T-helper 2 cell treated with Interferon-gamma antibody and Interleukin-4, amounts not matched to agents 5 μg/mL and 100 μg/mL, for 36 hours (primary cell): Measurements from ENCODE around the gene NEK5.

Experiments used
- DNase-seq: peaks from one replicate; pipeline ENCODE4 v3.0.0; 2021; ENCODE audit warnings: low spot score
- H3K27ac Mint-ChIP-seq: one replicate; pipeline ENCODE4 v1.8.0; 2021; ENCODE audit warnings: mild to moderate bottlenecking, mixed read lengths
- H3K27me3 Mint-ChIP-seq: one replicate; pipeline ENCODE4 v1.8.0; 2021; ENCODE audit warnings: low read depth, mixed read lengths
- H3K36me3 Mint-ChIP-seq: one replicate; pipeline ENCODE4 v1.8.0; 2021; ENCODE audit warnings: low read depth, mixed read lengths
- H3K4me1 Mint-ChIP-seq: one replicate; pipeline ENCODE4 v1.8.0; 2021; ENCODE audit warnings: low read depth, mixed read lengths
- H3K4me3 Mint-ChIP-seq: one replicate; pipeline ENCODE4 v1.8.0; 2022; ENCODE audit warnings: mild to moderate bottlenecking, moderate library complexity, mixed read lengths
- H3K9me3 Mint-ChIP-seq: one replicate; pipeline ENCODE4 v1.8.0; 2021; ENCODE audit warnings: mixed read lengths

Gene NEK5

DNA sequence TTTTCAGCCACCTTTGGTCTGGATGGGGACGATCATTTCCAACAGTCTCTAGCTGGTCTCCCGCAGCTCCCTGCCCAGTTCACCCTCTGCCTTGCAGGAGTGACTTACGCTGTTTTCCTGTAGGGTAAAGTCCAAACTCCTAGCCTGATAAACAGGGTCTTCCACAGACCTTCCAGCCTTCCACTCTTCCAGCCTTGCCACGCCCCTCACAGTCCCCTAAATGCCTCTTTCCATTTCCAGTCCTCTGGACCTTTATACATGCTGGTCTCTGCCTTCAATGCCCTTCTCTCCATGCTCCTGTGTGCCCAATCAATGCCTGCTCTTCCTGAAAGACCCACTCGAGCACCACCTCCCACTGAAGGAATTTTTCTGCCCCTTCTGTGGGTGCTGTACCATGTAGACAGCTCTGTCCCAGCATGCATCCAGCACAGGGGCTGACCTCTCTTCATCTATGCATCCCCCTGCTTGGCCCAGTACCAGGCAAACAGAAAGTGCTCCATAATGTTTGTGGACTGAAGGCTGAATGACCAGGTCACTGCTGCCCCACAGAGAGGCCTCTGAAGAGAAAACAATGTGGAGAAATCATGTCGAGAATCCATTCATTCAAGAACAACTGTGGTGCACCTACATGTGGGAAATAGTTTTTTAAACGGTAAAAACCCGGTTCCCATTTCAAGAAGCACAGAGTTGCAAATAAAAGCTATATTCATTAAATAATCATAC lies 122.2 kb downstream of the NEK5 start:
- Mint-ChIP-seq H3K4me1 (peaks cover 9% of the 10 kb centered on the region), H3K27me3 (peaks cover 42% of the 10 kb centered on the region), H3K36me3 (no peaks in the 10 kb centered on the region), H3K9me3 (no peaks in the 10 kb centered on the region), H3K4me3 (no peak overlapping the region), H3K27ac (no peak overlapping the region)
- no peak for DNase-seq

DNA sequence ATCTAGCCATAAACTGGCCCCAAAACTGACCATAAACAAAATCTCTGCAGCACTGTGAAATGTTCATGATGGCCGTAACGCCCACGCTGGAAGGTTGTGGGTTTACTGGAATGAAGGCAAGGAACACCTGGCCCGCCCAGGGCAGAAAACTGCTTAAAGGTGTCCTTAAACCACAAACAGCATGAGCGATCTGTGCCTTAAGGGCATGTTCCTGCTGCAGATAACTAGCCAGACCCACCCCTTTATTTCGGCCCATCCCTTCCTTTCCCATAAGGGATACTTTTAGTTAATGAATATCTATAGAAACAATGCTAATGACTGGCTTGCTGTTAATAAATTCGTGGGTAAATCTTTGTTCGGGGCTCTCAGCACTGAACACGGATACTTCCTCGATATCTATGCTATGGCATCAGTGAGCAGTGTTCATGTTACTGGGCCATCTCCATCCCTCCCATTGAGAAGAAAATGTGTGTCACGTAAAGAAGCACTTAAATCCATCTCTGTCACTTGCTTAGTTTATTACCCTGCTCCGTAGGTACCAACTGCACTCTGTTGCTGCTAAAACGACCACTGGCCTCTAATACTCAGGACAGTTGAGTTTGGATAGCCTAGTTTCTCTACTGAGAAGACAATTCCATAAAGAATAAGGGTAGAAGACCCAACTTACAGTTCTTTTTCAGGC lies 122.9 kb downstream of the NEK5 start:
- Mint-ChIP-seq H3K36me3 (no peaks in the 10 kb centered on the region), H3K27ac (no peak overlapping the region), H3K27me3 (peaks cover 39% of the 10 kb centered on the region), H3K4me3 (no peak overlapping the region), H3K4me1 (peaks cover 6% of the 10 kb centered on the region), H3K9me3 (no peaks in the 10 kb centered on the region)
- no peak for DNase-seq

DNA sequence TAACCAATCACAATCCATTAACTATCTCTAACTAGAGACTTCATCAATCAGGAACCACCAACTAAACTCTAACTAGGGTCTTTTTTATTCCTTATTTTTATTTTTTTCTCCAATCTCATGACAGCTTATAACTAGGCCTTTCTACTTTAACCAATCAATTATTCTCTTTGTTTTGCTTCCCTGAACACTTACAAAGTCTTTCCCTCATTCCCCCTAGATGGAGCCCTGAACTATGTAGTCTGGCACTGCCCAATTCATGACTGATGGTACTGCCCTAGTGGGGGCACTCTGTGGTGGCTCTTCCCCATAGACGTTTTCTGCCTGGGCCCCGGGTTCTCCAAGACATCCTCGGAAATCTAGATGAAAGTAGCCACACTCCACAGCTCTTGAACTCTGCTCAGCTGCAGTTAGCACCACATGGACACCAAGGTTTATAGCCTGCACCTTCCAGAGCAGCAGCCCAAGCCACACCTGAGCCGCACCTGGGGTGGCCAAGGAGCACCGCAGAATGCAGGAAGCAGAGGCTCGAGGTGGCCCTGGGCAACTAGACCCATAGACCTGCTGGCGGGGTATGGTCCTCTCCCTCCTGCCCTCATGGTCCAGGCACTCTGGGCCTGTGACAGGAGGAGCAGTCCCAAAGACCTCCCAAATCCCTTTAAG lies 124.2 kb downstream of the NEK5 start:
- Mint-ChIP-seq H3K27ac (no peak overlapping the region), H3K9me3 (no peaks in the 10 kb centered on the region), H3K36me3 (no peaks in the 10 kb centered on the region), H3K4me3 (no peak overlapping the region), H3K27me3 (peaks cover 28% of the 10 kb centered on the region), H3K4me1 (no peaks in the 10 kb centered on the region)
- DNase-seq = no peak

DNA sequence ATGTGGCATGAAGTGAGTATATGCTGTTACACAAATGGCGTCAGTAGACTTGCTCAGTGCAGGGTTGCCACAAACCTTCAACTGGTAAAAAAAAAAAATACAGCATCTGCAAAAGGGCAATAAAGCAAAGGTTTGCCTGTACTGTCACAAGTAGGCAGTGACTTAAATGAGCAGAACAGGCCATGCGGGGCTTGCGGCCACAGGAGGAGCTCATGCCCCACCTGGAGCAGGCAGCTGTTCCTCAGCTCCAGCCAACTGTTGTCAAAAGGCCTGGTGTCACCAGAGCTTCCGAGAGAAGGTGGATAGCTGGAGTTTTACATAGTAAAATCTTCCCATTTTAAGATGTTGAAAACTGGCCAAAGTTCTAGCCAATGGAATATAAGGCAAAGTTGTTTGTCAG lies 125.3 kb downstream of the NEK5 start:
- Mint-ChIP-seq H3K27me3 (peaks cover 18% of the 10 kb centered on the region), H3K4me3 (no peak overlapping the region), H3K27ac (no peak overlapping the region), H3K36me3 (no peaks in the 10 kb centered on the region), H3K9me3 (no peaks in the 10 kb centered on the region), H3K4me1 (no peaks in the 10 kb centered on the region)
- DNase-seq = no peak

DNA sequence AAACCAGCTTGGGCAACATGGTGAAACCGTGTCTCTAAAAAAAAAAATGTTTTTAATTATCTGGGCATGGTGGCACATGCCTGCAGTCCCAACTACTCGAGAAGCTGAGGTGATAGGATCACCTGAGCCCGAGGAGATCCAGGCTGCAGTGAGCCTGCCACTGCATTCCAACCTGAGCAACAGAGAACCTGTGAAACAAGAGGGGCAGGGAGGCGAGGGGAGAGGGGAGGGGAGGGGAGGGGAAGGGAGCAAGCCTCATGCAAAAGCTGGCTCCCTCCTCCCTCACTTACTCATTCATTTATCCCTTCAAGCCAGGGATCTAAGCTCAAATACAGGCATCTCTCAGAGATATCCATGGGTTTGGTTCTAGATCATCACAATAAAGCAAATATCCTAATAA lies 126.5 kb downstream of the NEK5 start:
- DNase-seq = no peak
- Mint-ChIP-seq H3K4me3 (no peak overlapping the region), H3K27me3 (peaks cover 16% of the 10 kb centered on the region), H3K9me3 (no peaks in the 10 kb centered on the region), H3K27ac (no peak overlapping the region), H3K36me3 (no peaks in the 10 kb centered on the region), H3K4me1 (no peaks in the 10 kb centered on the region)

DNA sequence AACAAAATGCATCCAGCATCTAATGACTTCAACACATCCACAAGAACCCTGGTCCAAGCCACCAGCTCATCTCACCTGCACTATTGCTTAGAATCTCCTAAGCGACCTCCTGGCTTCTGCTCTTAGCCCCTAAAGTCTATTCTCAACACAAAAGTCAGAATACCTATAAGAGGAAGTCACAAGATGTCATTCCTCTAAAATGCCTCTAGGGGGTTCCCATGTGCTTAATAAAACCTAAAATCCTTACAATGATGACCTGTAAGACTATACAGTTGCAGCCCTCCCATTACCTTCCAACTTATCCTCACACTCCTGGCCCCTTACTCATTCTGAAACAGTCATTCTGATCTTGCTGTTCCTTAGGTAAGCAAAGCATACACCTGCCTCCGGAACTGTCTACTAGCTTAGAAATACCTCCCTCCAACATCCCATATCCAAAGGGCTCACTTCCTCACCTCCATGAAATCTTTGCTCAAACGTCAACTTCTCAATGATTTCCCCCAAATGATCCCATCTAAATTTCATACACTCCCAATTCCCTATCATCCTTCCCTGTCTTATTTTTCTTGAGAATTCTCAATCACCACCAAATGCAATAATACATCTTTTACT lies 127.6 kb downstream of the NEK5 start:
- no peak for DNase-seq
- no peaks in the 10 kb centered on the region for H3K9me3 Mint-ChIP-seq
- H3K4me3 Mint-ChIP-seq = no peak overlapping the region
- H3K36me3 Mint-ChIP-seq = no peaks in the 10 kb centered on the region
- H3K27me3 Mint-ChIP-seq = peaks cover 15% of the 10 kb centered on the region
- H3K4me1 Mint-ChIP-seq = no peaks in the 10 kb centered on the region
- no peak overlapping the region for H3K27ac Mint-ChIP-seq

DNA sequence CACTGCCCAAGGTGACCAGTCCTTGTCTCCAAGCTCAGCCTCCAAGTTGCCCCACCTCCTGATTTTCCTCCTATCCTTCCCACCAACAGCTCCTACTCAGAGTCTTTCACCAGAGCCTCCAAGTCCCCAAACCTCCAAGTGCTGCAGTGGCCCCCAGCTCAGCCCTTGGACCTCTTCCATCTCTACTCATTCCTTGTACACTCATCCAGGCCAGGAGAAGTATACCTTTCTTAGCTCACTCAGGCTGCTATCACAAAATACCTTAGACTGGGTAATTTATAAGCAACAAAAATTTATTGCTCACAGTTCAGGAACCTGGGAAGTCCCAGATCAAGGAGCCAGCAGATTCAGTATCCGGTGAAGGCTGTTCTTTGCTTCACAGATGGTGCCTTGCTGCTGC lies 129.0 kb downstream of the NEK5 start:
- no peak overlapping the region for H3K4me3 Mint-ChIP-seq
- peaks cover 2% of the 10 kb centered on the region for H3K4me1 Mint-ChIP-seq
- H3K36me3 Mint-ChIP-seq = no peaks in the 10 kb centered on the region
- H3K27me3 Mint-ChIP-seq = peaks cover 13% of the 10 kb centered on the region
- no peaks in the 10 kb centered on the region for H3K9me3 Mint-ChIP-seq
- no peak for DNase-seq
- no peak overlapping the region for H3K27ac Mint-ChIP-seq

DNA sequence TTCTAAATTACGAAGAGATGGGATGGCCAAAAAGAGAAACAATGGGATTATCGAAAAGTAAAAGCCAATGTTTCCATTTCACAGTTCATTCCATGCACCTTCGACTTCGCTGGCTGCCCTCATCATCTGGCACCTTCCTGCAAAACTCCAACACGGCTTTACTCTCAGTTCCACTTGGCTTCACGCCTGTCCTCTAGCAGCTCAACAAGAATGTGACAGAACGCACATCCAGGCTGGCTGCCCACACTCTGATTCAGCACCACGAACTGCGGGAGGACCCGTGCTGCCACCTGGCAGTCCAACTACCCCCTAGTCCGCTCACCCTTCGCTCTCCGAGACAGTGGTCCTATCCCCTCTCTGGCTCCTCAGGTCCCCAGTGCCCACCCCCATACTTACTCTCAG lies 129.4 kb downstream of the NEK5 start:
- Mint-ChIP-seq H3K4me3 (no peak overlapping the region), H3K36me3 (no peaks in the 10 kb centered on the region), H3K27me3 (peaks cover 16% of the 10 kb centered on the region), H3K9me3 (no peaks in the 10 kb centered on the region), H3K27ac (no peak overlapping the region), H3K4me1 (peaks cover 2% of the 10 kb centered on the region)
- DNase-seq = no peak

DNA sequence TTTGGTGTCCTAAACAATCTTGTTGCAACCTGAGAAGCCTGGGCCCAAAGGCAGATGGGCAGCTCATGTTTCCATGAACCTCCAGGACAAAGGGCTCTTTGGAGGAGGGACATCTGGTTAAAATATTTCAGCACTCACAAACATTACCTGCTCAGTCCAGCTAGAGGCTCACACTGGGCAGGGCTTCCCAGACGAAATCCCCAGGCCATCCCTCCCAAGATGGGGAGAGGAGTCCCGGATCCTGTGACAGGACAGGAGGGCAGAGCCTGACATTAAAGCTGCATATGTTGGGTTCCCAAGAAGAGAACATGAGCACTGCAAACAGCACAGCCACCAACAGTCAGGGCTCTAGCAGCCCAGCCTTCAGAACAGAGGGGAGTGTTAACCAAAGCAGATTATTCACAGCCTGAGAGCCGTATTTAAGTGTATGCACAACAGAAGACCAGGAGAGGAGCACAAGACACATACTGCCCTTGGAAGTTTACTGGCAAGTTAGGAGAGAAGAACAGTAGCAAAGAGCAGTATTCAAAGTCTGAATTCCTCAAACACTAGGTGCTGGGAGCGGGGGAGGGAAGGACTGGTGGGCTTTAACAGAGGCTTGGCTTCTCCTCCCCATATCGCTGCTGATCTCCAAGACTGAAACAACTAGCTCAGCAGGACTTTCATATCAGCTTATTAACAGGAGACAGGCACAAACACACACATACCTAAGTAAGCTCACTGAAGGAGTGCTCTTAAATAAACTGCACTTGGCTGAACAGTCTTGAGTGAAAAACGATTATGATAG lies 130.0 kb downstream of the NEK5 start:
- Mint-ChIP-seq H3K27me3 (peaks cover 17% of the 10 kb centered on the region), H3K27ac (no peak overlapping the region)
- DNase-seq = no peak

DNA sequence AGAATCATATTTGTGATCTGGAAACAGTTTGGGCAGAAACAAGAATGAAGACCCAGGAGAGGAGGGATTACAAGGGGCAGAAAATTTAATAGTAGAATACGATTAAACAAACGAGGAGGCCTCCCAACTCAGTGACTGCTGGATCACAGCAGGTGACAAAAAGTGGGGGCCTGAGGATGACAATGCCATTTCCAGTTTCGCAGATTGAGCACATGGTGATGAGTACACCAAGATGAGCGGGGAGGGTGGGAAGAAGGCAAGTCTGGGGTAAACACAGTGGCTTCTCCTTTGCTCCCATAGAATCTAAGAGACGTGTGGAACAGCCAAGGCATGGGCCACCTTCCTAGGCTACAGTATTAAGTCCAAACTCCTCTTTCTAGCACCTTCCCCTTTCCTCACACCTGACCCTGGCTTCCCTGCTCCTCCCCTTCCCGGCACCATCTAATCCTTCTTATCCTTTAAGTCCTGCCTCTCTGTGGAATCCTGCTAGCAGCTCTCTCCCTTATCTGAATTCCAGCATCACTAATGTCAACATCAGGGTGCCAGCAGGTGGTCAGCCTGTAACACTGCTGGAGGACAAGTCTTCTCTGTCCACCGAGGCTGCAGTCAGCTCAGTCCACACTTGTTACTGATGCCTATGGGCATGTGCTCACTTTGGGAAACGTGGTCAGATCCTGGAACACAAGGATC lies 131.1 kb downstream of the NEK5 start:
- no peaks in the 10 kb centered on the region for H3K36me3 Mint-ChIP-seq
- peaks cover 2% of the 10 kb centered on the region for H3K4me1 Mint-ChIP-seq
- no peak overlapping the region for H3K4me3 Mint-ChIP-seq
- no peaks in the 10 kb centered on the region for H3K9me3 Mint-ChIP-seq
- peaks cover 25% of the 10 kb centered on the region for H3K27me3 Mint-ChIP-seq
- DNase-seq = no peak
- no peak overlapping the region for H3K27ac Mint-ChIP-seq

More for the DNA sequence above, 130.0 kb downstream of the NEK5 start:
- peaks cover 2% of the 10 kb centered on the region for H3K4me1 Mint-ChIP-seq
- H3K4me3 Mint-ChIP-seq = no peak overlapping the region
- no peaks in the 10 kb centered on the region for H3K9me3 Mint-ChIP-seq
- H3K36me3 Mint-ChIP-seq = no peaks in the 10 kb centered on the region

DNA sequence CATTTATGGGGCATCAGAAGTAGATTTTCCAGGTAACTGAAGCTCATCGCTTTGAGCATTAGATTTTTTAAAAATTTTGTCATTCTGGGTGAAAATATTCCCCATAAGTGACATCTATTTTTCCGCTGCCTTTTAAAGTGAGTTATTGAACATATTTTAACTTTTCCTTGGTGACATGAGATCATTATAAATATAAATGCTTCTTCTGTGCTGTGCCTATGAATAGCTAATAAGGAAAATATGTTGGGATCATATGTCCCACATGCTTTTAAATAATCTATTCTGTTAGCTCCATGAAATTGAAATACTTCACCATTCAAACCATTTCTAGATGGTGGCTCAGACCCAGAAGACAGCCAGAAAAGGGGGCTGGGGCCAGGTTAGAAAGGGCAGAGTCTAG lies 131.7 kb downstream of the NEK5 start:
- DNase-seq = no peak
- peaks cover 2% of the 10 kb centered on the region for H3K4me1 Mint-ChIP-seq
- H3K36me3 Mint-ChIP-seq = no peaks in the 10 kb centered on the region
- H3K27ac Mint-ChIP-seq = no peak overlapping the region
- peaks cover 25% of the 10 kb centered on the region for H3K27me3 Mint-ChIP-seq
- no peak overlapping the region for H3K4me3 Mint-ChIP-seq
- no peaks in the 10 kb centered on the region for H3K9me3 Mint-ChIP-seq

DNA sequence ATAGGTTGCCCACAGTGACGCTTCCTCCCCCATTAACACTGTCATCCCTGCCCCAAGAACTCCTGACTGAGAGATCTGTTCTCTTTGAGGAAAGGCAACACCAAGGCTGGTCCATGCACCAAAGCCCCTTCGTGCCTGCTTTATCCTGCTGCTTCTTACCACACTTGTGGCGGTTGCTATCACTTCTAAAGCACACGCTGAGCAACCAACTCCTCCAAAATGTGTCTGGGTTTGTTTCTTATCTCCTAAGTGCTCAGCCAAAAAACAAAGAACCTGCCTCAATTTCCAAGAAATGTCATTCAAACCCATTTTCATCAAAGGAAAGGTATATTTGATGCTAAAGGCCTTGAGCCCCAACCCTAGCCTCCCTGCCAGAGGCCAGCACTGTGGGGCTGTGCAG lies 132.2 kb downstream of the NEK5 start:
- Mint-ChIP-seq H3K27me3 (peaks cover 25% of the 10 kb centered on the region), H3K4me1 (peaks cover 2% of the 10 kb centered on the region), H3K36me3 (no peaks in the 10 kb centered on the region), H3K9me3 (no peaks in the 10 kb centered on the region), H3K4me3 (no peak overlapping the region), H3K27ac (no peak overlapping the region)
- no peak for DNase-seq
